PC-3 (cell line): ENCODE results near the gene MAD1L1.

Source experiments
- EZH2 ChIP-seq: fragments of 300-600 bp; sonication (generic); IDR thresholded peaks from one replicate; pipeline ENCODE4 v1.6.1; 2017; ENCODE audit warnings: antibody characterized with exemption, mild to moderate bottlenecking, low read length; ENCODE audit not compliant: unreplicated experiment
- TF ChIP-seq, protein P1 (sequence below): fragments of 300-600 bp; sonication (generic); conservative IDR thresholded peaks from 2 replicates; pipeline ENCODE4 v1.5.1; 2017; ENCODE audit warnings: antibody characterized with exemption, low read depth, mild to moderate bottlenecking, low read length

- TF ChIP-seq, protein P1, sequence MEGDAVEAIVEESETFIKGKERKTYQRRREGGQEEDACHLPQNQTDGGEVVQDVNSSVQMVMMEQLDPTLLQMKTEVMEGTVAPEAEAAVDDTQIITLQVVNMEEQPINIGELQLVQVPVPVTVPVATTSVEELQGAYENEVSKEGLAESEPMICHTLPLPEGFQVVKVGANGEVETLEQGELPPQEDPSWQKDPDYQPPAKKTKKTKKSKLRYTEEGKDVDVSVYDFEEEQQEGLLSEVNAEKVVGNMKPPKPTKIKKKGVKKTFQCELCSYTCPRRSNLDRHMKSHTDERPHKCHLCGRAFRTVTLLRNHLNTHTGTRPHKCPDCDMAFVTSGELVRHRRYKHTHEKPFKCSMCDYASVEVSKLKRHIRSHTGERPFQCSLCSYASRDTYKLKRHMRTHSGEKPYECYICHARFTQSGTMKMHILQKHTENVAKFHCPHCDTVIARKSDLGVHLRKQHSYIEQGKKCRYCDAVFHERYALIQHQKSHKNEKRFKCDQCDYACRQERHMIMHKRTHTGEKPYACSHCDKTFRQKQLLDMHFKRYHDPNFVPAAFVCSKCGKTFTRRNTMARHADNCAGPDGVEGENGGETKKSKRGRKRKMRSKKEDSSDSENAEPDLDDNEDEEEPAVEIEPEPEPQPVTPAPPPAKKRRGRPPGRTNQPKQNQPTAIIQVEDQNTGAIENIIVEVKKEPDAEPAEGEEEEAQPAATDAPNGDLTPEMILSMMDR: no peak
- no peak for TF ChIP-seq EZH2
These were observed 423.0 kb downstream of the MAD1L1 start for GRCh38 chr7:1809601-1810258.
